ENCODE measurements around the gene RAPGEF2. TPM values are rescaled to one million over a fixed set of nuclear protein-coding genes. Genes with fewer than 3 reads are reported as not detected.
"Not testable (repeated sequence)": the region's sequence is repeated elsewhere in the genome, so short reads cannot be mapped to it uniquely, and the experiment has no call there.

Gene RAPGEF2
- total RNA-seq, 1 experiment from 2014 or later = 9.1 TPM

DNA sequence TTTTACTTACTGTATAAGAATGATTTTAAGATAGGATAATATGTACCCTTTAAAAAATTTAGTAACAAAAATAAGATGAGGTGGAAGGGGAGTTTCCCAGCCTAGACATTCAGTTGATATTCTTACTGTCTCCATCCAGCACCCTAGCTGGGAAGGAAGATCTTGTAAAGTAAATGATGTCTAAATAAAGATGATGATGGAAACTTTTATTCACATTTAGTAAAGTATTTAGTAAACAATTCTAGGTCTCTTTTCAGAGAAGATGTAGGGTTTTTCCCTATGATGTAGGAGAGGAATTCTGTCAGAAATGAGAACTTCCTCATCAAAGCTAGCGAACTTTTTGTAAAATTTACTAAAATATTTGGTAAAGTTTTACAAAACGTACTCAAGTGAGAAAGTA lies 136.8 kb downstream of the RAPGEF2 start:
- DNase-seq (ENCODE audit: low read depth) = no peak

DNA sequence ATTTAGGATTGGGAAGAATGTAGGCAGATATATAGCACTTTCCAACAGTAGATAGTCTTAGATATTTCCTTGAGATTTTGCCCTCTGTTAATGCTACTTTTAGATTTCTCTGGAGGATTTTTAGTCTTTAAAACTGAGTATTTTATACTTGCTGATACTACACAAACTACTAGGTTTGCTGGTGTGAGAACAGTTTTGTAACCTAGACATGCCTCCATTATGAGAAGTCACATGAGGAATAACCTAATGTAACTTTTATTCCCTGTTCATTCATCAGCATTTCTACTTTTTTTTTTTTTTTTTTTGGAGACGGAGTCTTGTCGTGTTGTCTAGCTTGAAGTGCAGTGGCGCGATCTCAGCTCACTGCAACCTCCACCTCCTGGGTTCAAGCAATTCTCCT lies 137.2 kb downstream of the RAPGEF2 start:
- no peak for DNase-seq (ENCODE audit: low read depth)

DNA sequence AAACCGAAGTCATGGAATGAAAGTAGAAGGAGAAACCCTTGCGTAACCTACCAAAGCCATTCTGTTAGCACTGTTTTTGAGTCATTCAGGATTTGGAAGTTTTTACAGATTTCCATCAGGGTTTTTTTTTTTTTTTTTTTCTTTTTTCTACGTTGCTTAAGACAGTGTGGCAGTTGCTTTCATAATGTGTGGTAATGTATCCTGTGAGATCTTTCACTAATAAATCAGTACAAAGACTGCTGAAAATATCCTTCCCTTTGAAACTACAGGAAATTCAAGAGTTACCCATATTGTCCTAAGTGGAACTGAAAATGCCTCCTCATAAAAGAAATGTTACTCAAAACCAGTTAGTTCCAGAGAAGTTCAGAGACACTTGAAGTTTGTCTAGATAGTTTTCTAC lies 137.8 kb downstream of the RAPGEF2 start:
- DNase-seq (ENCODE audit: low read depth) = no peak

DNA sequence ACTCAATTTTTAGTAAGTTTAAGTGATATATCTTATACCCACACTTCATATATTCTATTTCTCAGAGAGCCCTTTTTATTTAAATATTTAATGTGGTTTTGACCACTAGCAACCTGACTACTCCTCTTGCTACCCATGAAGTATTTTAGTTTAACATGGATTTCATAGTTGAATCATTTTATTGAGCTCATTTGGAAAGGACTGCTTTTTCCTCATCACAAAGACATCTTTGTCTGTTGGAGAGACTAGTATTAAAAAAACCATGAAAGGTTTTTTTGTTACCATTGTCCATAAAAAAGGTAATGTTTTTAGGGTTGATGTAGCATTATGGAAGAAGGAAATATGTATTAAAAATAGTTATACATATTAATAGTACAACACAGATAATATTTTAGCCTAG lies 139.5 kb downstream of the RAPGEF2 start:
- no peak for DNase-seq (ENCODE audit: low read depth)

DNA sequence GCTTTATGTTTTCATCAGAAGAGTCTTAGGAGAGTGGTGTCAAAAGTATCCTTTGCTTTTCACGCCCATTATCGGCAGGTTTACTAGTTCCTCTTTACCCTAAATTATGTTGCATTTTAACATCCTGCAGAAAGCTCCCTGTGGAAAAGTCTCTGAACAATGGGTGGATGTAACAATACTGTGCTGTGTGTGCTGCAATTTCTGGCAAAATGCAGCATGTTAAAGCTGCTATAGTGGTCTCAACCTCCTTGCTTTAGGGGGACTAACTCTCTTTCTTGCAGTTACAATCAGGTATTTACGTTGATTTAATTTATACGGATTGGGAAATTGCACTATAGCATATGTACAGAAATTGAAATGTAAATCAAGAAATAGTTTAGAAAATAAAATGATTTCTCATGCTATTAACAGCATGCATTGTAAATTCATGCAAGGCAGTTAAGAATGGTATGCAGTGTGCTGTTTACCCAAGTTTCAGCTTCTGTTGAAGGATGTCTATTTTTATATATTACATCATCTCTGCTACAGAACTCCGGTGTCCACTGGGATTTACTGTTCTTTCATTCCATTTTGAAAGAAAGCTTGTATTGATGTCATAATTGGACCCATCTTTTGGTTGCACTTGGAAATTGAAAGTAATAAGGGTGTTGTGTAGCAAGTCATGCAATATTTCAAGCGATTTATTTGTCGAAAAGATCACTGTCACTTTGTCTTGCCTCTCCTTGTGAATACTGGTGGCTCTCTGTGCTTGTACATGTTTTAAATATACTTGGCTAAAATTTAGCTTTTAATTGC lies 145.7 kb downstream of the RAPGEF2 start:
- DNase-seq (ENCODE audit: low read depth) = no peak

DNA sequence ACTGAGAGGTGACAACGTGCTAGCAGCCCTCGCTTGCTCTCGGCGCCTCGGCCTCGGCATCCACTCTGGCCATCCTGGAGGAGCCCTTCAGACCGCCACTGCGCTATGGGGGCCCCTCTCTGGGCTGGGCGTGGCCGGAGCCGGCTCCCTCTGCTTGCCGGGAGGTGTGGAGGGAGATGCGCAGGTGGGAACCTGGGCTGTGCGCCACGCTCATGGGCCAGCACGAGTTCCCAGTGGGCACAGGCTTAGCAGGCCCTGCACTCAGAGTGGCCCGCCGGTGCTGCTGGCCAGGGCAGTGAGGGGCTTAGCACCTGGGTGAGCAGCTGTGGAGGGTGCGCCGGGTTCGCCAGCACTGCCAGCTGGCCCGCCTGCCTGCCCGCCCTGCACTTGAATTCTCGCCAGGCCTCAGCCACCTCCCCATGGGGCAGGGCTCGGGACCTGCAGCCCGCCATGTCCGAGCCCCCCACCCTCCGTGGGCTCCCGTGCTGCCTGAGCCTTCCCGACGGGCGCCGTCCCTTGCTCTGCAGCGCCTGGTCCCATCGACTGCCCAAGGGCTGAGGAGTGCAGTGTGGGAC lies 148.0 kb downstream of the RAPGEF2 start:
- no peak for DNase-seq (ENCODE audit: low read depth)

DNA sequence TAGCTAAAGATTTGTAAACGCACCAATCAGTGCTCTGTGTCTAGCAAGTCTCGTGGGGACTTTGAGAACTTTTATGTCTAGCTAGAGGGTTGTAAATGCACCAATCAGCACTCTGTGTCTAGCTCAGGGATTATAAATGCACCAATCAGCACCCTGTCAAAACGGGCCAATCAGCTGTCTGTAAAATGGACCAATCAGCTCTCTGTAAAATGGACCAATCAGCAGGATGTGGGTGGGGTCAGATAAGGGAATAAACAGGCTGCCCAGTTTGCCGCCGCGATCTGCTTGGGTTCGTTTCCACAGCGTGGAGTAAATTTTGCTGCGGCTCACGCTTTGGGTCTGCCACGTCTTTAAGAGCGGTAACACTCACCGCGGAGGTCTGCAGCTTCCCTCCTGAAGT lies 148.7 kb downstream of the RAPGEF2 start:
- not testable (repeated sequence) for DNase-seq (ENCODE audit: low read depth)

DNA sequence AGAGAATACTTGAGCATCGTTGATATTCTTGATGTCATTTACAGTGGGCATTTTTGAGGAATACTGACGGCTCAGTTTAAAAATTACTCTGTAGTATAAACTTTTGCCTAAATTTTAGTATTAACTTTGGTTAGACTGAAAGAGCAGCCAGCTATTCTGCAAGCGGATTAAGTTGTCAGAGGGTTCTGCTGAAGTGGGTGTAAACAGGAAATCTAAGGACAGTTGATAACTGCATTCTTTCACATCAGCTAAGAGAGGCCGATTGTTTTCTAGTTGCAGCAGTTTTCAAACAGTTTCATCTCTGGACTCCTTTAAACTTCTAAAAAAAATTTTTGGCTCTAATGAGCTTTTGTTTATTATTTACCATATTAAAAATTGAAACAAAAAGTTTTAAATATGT lies 149.6 kb downstream of the RAPGEF2 start:
- no peak for DNase-seq (ENCODE audit: low read depth)

DNA sequence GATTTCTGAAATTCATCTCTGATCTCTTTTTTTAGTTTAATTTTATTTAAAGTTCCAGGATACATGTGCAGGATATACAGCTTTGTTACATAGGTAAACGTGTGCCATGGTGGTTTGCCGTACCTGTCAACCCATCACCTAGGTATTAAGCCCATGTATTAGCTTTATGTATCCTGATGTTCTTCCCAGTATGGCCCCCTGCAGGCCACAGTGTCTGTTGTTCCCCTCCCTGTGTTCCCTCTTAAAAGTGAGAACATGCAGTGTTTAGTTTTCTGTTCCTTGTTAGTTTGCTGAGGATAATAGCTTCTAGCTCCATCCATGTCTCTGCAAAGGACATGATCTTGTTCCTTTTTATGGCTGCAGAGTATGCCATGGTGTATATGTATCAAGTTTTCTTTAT lies 153.2 kb downstream of the RAPGEF2 start:
- no peak for DNase-seq (ENCODE audit: low read depth)

DNA sequence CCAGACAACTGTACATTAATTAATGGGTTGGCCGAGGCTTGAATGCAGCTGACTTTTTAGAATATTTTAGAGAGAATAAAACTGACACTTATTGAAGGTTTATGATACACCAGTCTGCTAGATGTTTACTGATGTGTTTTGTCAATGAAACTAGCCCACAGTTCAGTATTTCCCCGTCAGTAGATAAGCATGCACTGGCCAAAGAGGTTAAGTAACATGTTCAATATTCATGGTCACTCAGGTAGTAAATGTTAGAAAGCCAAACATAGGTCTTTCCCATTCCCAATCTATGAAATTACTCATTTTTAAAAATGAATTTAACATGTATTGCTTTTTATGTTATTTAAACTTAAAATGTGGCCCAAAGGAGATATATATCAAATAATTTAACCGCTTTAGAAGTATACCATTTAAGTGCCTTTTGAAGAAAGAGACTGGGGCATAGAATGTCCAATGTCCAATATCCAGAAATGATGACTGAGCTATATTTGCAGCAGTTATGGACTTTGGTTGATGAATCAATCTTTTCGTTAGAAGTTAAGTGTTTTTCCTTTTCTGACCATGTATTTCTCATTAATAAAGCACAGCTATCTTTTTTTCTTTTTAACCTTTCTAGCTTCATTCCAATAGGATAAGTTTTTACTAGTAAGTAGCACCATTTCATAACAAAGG lies 156.1 kb downstream of the RAPGEF2 start:
- DNase-seq (ENCODE audit: low read depth) = no peak

DNA sequence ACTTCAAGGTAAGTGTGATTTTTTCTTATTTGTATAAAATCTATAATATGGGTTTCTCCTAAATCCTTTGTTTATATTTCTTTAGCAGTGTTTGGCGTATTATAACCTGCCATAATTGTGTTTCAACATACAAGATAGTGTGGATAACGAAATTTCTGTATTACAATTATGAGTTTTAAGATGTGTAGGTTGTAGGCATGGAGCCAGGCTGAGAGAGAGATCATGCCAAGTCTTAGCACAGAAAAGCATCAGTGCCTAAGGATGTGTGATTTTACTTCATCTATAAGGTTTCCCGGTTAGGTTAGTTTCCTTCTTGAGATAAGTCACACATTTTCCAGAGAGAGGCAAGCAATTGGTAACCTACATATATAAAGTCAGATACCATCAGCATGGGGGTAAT lies 161.2 kb downstream of the RAPGEF2 start:
- no peak for DNase-seq (ENCODE audit: low read depth)

DNA sequence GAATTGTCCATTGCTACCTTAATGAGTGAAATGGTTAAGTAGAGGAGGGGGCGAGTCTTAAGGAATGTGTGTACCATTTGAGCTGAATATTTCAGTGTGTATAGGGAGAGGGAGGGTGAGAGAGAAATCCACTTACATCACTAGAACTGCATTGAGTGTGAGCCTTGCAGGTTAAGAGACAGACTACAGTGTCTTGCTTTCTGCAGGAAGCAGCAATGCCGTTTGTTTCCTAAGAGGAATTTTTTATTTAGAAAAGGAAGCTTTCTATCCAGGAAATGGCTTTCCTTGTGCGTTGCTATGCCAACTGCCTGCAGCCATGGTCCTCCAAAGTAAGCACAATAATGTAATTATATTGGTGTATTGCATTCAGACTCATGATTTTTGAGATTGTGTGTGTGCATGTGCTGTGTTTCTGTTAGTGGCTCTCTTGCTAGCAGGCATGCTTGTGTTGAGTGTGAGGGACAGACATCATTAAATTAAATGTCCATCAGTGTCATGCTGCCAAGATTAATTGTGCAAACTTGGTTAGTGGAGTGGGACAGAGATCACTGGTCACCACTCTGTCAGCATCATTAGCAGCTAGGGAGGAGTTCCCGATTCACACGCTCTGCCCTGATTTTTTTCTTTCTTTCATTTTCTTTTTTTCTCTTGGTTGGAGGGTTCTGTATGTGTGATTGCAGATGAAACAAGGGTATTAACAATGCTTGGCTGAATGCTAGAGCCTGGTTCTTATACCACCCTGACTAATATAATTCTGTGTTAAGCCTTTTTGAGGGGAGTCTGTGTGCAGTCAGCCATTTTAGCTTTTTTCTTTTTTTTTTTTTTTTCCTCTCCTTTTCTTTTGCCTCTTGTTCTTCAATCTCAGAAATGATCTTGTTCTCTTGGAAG lies 164.3 kb downstream of the RAPGEF2 start:
- no peak for DNase-seq (ENCODE audit: low read depth)

DNA sequence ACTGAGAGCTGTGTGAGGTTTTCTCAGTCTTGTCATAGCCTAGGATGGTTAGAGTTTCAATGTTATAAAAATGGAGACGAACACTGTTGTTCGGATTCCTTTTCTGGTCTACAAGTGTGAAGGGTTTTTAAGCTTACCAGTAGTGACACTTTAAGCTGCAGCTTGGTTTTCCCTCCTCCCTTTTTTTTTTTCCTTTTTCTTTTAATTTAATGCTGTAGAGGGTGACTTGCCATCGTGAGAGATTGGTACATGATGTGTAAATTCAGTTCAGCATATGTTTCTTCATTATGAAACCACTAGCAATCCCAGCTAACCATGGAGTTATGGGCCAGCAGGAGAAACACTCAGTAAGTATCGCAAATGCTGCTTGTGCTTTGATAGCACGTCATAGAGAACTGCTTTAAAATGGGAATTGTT lies 165.0 kb downstream of the RAPGEF2 start:
- DNase-seq (ENCODE audit: low read depth) = no peak

DNA sequence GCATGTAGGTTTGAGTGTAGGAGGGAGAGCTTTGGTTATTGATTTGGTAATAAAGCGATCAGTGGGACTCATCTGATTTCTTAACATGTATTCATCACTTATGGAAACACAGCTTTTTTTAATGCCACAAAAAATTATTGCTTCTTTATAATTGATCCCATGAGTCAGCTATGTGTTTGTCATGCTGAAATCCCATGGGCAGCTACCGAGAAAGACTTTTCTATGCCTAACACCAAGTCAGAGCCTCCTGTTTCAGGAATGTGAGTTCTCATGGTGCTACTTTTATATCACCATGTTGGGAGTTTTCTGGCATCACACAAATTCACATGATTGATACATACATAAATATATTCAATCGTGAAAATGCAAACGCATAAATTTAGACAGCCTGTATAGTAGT lies 165.7 kb downstream of the RAPGEF2 start:
- DNase-seq (ENCODE audit: low read depth) = no peak

DNA sequence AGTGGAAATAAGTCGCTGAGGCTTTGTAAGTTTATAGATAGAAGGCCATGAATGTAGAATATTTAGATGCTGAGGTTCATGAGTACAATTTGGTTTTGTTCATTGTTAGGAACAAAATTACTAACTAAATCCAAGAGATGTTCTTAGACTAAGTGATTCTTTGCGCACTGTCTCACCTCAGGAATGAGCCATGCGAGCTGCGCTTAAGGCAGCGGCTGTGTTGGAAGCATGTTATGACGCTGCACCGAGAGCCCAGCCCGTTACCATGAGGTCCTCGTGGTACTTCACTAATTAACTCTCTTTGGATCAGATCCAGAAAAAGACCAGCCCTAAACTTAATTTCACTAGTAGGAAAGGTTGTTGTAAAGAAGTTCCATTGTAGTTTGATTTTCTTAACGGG lies 166.2 kb downstream of the RAPGEF2 start:
- DNase-seq (ENCODE audit: low read depth) = no peak

DNA sequence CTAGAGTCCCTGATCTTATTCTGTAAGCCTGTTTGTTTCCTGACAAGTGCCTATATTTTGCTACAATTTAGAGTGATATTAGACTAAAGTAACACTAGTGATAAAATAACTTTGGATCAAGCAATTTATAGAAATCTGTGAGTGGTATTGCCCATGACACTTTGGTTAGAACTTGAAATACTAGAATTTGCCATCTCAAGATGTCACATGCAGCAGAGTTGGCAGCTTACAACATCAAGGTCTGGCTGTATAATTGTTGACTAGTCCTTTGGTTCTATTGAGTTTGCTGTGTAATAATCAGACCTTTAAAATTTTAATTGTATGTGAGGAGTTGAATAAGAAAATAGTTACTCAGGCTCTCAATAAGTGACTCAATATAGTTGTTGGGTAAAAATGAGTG lies 167.1 kb downstream of the RAPGEF2 start:
- no peak for DNase-seq (ENCODE audit: low read depth)

DNA sequence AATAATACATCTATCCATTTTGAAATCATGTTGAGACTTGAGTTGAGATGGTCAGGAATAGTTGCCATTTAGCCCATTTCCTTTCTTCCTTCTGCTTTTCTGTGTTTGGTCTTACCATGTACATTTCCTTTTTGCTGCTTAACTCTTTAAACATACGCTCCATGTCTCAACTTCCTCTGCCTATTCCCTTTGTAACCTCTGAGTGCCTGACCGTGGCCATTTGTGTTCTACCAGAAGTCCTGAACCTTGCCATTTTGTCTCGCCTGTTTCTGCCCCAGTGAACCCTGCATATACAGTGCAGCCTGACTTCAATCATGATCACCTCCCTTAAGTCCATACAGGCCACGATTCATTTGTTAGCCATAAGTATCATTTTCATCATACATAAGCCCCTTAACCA lies 169.0 kb downstream of the RAPGEF2 start:
- DNase-seq (ENCODE audit: low read depth) = no peak

DNA sequence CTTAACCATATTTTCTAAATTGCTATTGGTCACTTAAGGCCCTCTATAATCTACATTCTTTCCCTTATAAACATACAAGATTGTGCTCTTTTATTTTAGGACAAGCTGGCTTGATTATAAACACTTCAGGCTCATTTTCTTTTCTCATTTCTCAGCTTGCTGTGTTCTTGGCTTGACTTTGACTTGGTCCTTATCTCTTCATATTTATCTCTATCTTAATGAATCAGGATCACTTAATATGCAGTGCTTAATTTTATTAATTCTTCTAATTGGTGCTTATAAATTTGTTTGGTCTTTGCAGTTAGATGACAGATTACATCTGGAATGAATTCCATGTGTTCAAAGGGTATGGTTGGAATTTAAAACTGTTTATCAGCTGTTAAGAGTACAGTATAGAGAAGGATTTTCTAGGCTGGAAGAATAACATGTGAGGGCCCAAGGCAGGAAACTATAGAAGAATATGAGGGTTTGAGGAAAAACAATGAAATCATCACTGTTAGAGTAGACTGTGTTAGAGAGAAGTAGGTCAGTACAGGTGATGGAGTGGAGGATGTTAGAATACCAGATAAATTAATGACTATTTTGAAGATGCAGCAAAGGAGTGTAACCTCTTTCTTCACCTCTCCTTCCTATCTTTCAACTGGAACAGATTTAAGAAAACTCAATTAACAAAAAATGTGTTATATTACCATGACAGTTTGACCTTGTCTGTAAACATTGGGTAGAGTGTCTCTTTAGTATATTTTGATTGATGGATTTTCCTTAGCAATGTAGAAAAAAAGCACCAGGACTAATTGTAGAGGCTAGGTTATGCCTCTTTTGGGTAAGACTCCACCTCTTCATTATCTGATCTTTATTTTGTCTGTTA lies 169.6 kb downstream of the RAPGEF2 start:
- no peak for DNase-seq (ENCODE audit: low read depth)

DNA sequence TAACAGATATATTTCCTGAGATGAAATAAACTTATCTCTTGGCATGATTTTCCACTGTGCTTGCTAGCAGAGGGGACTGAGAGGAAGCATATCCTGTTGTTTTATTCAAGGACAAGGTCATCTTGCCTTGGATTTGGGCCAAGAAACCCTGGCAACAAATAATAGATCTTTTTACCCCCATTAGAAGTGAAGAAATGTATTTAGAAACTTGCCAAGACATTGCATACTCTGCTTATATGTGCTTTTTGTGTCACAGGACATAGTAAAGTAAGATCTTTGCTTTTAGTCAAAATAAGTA lies 170.2 kb downstream of the RAPGEF2 start:
- DNase-seq (ENCODE audit: low read depth) = no peak

DNA sequence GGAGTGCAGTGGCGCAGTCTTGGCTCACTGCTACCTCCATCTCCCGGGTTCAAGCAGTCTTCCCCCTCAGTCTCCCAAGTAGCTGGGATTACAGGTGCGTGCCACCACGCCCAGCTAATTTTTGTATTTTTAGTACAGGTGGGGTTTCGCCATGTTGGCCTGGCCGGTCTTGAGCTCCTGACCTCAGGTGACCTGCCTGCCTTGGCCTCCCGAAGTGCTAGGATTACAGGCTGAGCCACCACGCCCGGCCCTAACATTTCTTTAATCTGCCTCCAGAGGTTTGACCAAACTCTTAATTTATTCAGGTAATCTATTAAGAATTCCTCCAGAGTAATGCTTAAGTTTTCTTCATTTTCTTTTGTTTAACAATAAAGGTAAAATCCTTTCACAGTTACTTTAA lies 171.0 kb downstream of the RAPGEF2 start:
- DNase-seq (ENCODE audit: low read depth) = no peak

DNA sequence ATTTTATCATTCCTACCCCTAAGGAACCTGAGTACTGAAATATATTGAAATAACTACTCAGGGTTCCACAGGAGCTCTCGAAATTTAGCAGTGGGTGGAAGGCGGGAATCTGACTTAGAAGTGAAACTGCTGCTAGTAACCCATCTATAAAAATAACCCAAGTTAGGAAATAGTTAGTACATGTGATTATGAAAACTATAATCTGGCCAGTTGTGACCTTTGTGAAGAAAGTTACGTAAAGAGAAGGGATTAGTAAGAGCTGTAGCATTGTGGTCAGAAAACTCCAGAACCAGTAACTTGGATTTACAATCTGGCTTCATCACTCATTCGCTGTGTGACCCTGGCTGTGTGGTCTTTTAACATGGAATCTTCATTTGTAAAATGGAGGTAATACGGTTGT lies 175.5 kb downstream of the RAPGEF2 start:
- no peak for DNase-seq (ENCODE audit: low read depth)

Data from Daoy (cell line).